HFF-Myc (cell line): ENCODE measurements around the gene PLOD3.
A peak's percentile ranks its signal among the peaks of the same experiment; 100 is the strongest.

Experiments
- DNase-seq: peaks from one replicate; pipeline ENCODE4 v3.0.0-alpha.2; 2011; ENCODE audit warnings: low read depth; ENCODE audit errors: extremely low read depth
- H3K4me3 ChIP-seq: replicated peaks from 2 replicates; pipeline ENCODE4 v1.5.1; 2011; ENCODE audit warnings: low read depth, mild to moderate bottlenecking, control low read depth, low read length
- CTCF ChIP-seq: IDR thresholded peaks from 2 replicates; pipeline ENCODE4 v1.5.1; 2012; ENCODE audit warnings: mild to moderate bottlenecking, low read depth, low read length, control low read depth; ENCODE audit errors: missing control alignments

The PLOD3 gene

GRCh38 chr7:101172854-101173751 lies 44.3 kb downstream of the PLOD3 start:
- peak overlapping the region; percentile 23; the same call in 1 of the 2 replicates for H3K4me3 ChIP-seq
- no peak for TF ChIP-seq CTCF
- DNase-seq = peak; percentile 35

- DNase-seq = no peak
- no peak for TF ChIP-seq CTCF
- H3K4me3 ChIP-seq = no peak overlapping the region
Observed at GRCh38 chr7:101172005-101172853, 45.2 kb downstream of the PLOD3 start.

- peak; percentile 30 for TF ChIP-seq CTCF
- H3K4me3 ChIP-seq = no peak overlapping the region
- DNase-seq = no peak
Observed at GRCh38 chr7:101171442-101171837, 45.9 kb downstream of the PLOD3 start.

- no peak for DNase-seq
- H3K4me3 ChIP-seq = no peak overlapping the region
- TF ChIP-seq CTCF = no peak
Observed at GRCh38 chr7:101170617-101171441, 46.6 kb downstream of the PLOD3 start.

- TF ChIP-seq CTCF = peak; percentile 95
- no peak for DNase-seq
- peak overlapping the region; percentile 28 for H3K4me3 ChIP-seq
Observed at GRCh38 chr7:101169838-101170551, 47.4 kb downstream of the PLOD3 start.
